H1 (cell line): Measurements from ENCODE around the gene LTBP4. TPM values are rescaled to one million over a fixed set of nuclear protein-coding genes. Genes with fewer than 3 reads are reported as not detected.

Experiments used
- CTCF ChIA-PET: fragments of 300-600 bp; sonication (Branson Sonifier 250); formaldehyde crosslinking; loops from one replicate; lab custom pipeline; 2021; ENCODE audit not compliant: partially characterized antibody; lab: Charles Lee
- POLR2A ChIA-PET: fragments of 300-600 bp; sonication (Branson Sonifier 250); formaldehyde crosslinking; loops from one replicate; lab custom pipeline; 2021; ENCODE audit warnings: inconsistent platforms; ENCODE audit not compliant: partially characterized antibody; lab: Charles Lee
- DNase-seq, 2 experiments: peaks; one replicate each; pipeline versions ENCODE4 v3.0.0 to v3.0.0-alpha.2; 2010 to 2022; ENCODE audit warnings: low spot score in 2 of 2, low read depth in 1 of 2, mixed read lengths in 1 of 2
- FAIRE-seq: peaks from 2 replicates; lab custom pipeline; 2011; peaks lifted over from hg19 to GRCh38; lab: Jason Lieb, UNC
- H2AFZ ChIP-seq: 2 replicates; pipeline ENCODE4 v1.8.1; 2012; ENCODE audit warnings: low read length, inconsistent platforms
- H2AK5ac ChIP-seq: 2 replicates; pipeline ENCODE4 v1.6.1; 2013; ENCODE audit warnings: low read depth, low read length
- H2BK120ac ChIP-seq: replicated peaks from 2 replicates; pipeline ENCODE3; 2013; ENCODE audit warnings: low read depth, low read length, inconsistent platforms
- H2BK12ac ChIP-seq: 2 replicates; pipeline ENCODE4 v1.6.1; 2013; ENCODE audit warnings: low read depth, low read length
- H2BK15ac ChIP-seq: 2 replicates; pipeline ENCODE4 v1.6.1; 2013; ENCODE audit warnings: low read length
- H2BK20ac ChIP-seq: 2 replicates; pipeline ENCODE4 v1.6.1; 2013; ENCODE audit warnings: low read length
- H2BK5ac ChIP-seq: 2 replicates; pipeline ENCODE4 v1.6.1; 2013; ENCODE audit warnings: low read depth, low read length
- H3K14ac ChIP-seq: 2 replicates; pipeline ENCODE4 v1.6.1; 2013; ENCODE audit warnings: inconsistent platforms; ENCODE audit not compliant: insufficient read length
- H3K18ac ChIP-seq: 2 replicates; pipeline ENCODE4 v1.6.1; 2013; ENCODE audit warnings: low read length; ENCODE audit errors: extremely low read depth
- H3K23ac ChIP-seq: 2 replicates; pipeline ENCODE4 v1.6.1; 2013; ENCODE audit warnings: inconsistent platforms; ENCODE audit not compliant: insufficient read length
- H3K23me2 ChIP-seq: 2 replicates; pipeline ENCODE4 v1.6.1; 2013; ENCODE audit warnings: low read depth, low read length
- H3K27ac ChIP-seq: 2 replicates; pipeline ENCODE4 v1.6.1; 2011; ENCODE audit warnings: low read depth, low read length, inconsistent platforms
- H3K27me3 ChIP-seq, 4 experiments: replicated peaks in 1 of 4; 1 replicate in 1 of 4; 2 replicates in 3 of 4; pipeline versions ENCODE4 v1.6.1 to v1.8.1; 2011 to 2013; ENCODE audit warnings: low read length in 3 of 4, mild to moderate bottlenecking in 3 of 4, inconsistent platforms in 2 of 4, mixed read lengths in 2 of 4, moderate library complexity in 1 of 4; ENCODE audit not compliant: control insufficient read depth in 3 of 4, insufficient read depth in 3 of 4; ENCODE audit errors: extremely low read depth in 1 of 4
- H3K36me3 ChIP-seq, 4 experiments: 2 replicates each; pipeline versions ENCODE4 v1.6.1 to v1.8.1; 2011 to 2013; ENCODE audit warnings: mild to moderate bottlenecking in 4 of 4, low read length in 3 of 4, moderate library complexity in 2 of 4, control low read depth in 1 of 4, inconsistent platforms in 1 of 4; ENCODE audit not compliant: insufficient read depth in 4 of 4, control insufficient read depth in 2 of 4
- H3K4ac ChIP-seq: replicated peaks from 2 replicates; pipeline ENCODE3; 2013; ENCODE audit warnings: low read length, low read depth, mixed read lengths, inconsistent platforms; ENCODE audit not compliant: insufficient read length
- H3K4me1 ChIP-seq, 4 experiments: replicated peaks in 1 of 4; 1 replicate in 1 of 4; 2 replicates in 3 of 4; pipeline versions ENCODE4 v1.6.1 to v1.8.1; 2011 to 2013; ENCODE audit warnings: low read length in 3 of 4, inconsistent platforms in 2 of 4, mixed read lengths in 1 of 4; ENCODE audit not compliant: insufficient read depth in 4 of 4, control insufficient read depth in 3 of 4
- H3K4me2 ChIP-seq, 2 experiments: 2 replicates each; pipeline versions ENCODE4 v1.6.1 to v1.8.1; 2011 to 2013; ENCODE audit warnings: low read depth in 2 of 2, low read length in 2 of 2, control low read depth in 1 of 2, inconsistent platforms in 1 of 2, mild to moderate bottlenecking in 1 of 2; ENCODE audit not compliant: insufficient read depth in 1 of 2
- H3K4me3 ChIP-seq, 4 experiments: fragments of 200-600, 300-600 bp in 1 of 4; sonication (generic), shearing (Covaris generic), sonication (Bioruptor Twin) in 1 of 4; 2 replicates each; pipeline versions ENCODE4 v1.5.1 to v1.8.1; 2011 to 2016; ENCODE audit warnings: low read length in 4 of 4, low read depth in 3 of 4, control low read depth in 2 of 4, inconsistent platforms in 2 of 4, mild to moderate bottlenecking in 2 of 4, mixed read lengths in 1 of 4, moderate library complexity in 1 of 4; ENCODE audit not compliant: insufficient read depth in 2 of 4; ENCODE audit errors: extremely low read depth in 1 of 4
- H3K56ac ChIP-seq: replicated peaks from 2 replicates; pipeline ENCODE3; 2013; ENCODE audit warnings: low read depth, mild to moderate bottlenecking, mixed read lengths, low read length, inconsistent platforms; ENCODE audit not compliant: insufficient read length
- H3K79me1 ChIP-seq: 2 replicates; pipeline ENCODE4 v1.6.1; 2013; ENCODE audit warnings: low read depth, low read length, control low read depth
- H3K79me2 ChIP-seq, 2 experiments: 2 replicates each; pipeline versions ENCODE4 v1.6.1 to v1.8.1; 2012 to 2013; ENCODE audit warnings: low read length in 2 of 2, mild to moderate bottlenecking in 2 of 2, inconsistent platforms in 1 of 2; ENCODE audit not compliant: insufficient read depth in 2 of 2, control insufficient read depth in 1 of 2
- H3K9ac ChIP-seq, 4 experiments: replicated peaks in 1 of 4; 1 replicate in 1 of 4; 2 replicates in 3 of 4; pipeline versions ENCODE4 v1.6.1 to v1.8.1; 2011 to 2013; ENCODE audit warnings: low read depth in 3 of 4, low read length in 3 of 4, control low read depth in 2 of 4, mild to moderate bottlenecking in 2 of 4, moderate library complexity in 2 of 4, inconsistent platforms in 1 of 4; ENCODE audit errors: extremely low read depth in 1 of 4
- H3K9me3 ChIP-seq, 2 experiments: 2 replicates each; pipeline versions ENCODE4 v1.6.1 to v1.8.1; 2012 to 2013; ENCODE audit warnings: mild to moderate bottlenecking in 2 of 2, moderate library complexity in 2 of 2, control low read depth in 1 of 2, inconsistent platforms in 1 of 2, low read depth in 1 of 2, low read length in 1 of 2, mixed read lengths in 1 of 2; ENCODE audit not compliant: insufficient read depth in 2 of 2
- H4K20me1 ChIP-seq, 2 experiments: replicated peaks in 1 of 2; 2 replicates each; pipeline versions ENCODE3 to v1.8.1; 2011 to 2013; ENCODE audit warnings: inconsistent platforms in 2 of 2, low read length in 2 of 2, mild to moderate bottlenecking in 1 of 2; ENCODE audit not compliant: insufficient read depth in 2 of 2, control insufficient read depth in 1 of 2
- H4K5ac ChIP-seq: 2 replicates; pipeline ENCODE4 v1.6.1; 2013; ENCODE audit warnings: low read length, low read depth, mixed read lengths, inconsistent platforms; ENCODE audit not compliant: insufficient read length
- H4K8ac ChIP-seq: 2 replicates; pipeline ENCODE4 v1.8.0; 2013; ENCODE audit warnings: mild to moderate bottlenecking, moderate library complexity, low read length, inconsistent platforms; ENCODE audit not compliant: insufficient read depth; ENCODE audit errors: extremely low read depth
- H4K91ac ChIP-seq: replicated peaks from 2 replicates; pipeline ENCODE3; 2013; ENCODE audit warnings: low read length, mixed read lengths, inconsistent platforms; ENCODE audit not compliant: insufficient read length
- ASH2L ChIP-seq: fragments of 200-600, 300-600 bp; sonication (generic); IDR thresholded peaks from one replicate; pipeline ENCODE4 v1.7.1; 2017; ENCODE audit warnings: low read length
- CBX5 ChIP-seq: fragments of 300-800, 300-1000 bp; sonication (generic); IDR thresholded peaks from 2 replicates; pipeline ENCODE4 v1.7.1; 2016; ENCODE audit warnings: antibody characterized with exemption, low read length, low read depth
- CEBPB ChIP-seq: IDR thresholded peaks from 2 replicates; pipeline ENCODE4 v1.6.1; 2012; ENCODE audit warnings: low read depth, low read length
- CHD1 ChIP-seq: IDR thresholded peaks from 2 replicates; pipeline ENCODE4 v1.6.1; 2012; ENCODE audit warnings: low read depth, low read length, improper control_type of control experiment
- EP300 ChIP-seq, 2 experiments: IDR thresholded peaks; 1 replicate in 1 of 2; 2 replicates in 1 of 2; pipeline ENCODE4 v1.6.1; 2011 to 2012; ENCODE audit warnings: low read depth in 2 of 2, low read length in 2 of 2, mild to moderate bottlenecking in 2 of 2, borderline replicate concordance in 1 of 2, inconsistent platforms in 1 of 2, moderate library complexity in 1 of 2
- EZH2 ChIP-seq: fragments of 200-600 bp; sonication (generic); IDR thresholded peaks from 2 replicates; pipeline ENCODE4 v1.7.1; 2012; ENCODE audit warnings: low read depth, mild to moderate bottlenecking, moderate library complexity, low read length, inconsistent platforms; ENCODE audit not compliant: severe bottlenecking
- KDM1A ChIP-seq: fragments of 200-600, 300-600 bp; sonication (generic); IDR thresholded peaks from 2 replicates; pipeline ENCODE4 v1.7.1; 2016; ENCODE audit warnings: mild to moderate bottlenecking, low read length, borderline replicate concordance
- KDM5A ChIP-seq: fragments of 200-600 bp; IDR thresholded peaks from 2 replicates; pipeline ENCODE4 v1.7.1; 2012; ENCODE audit warnings: mild to moderate bottlenecking, low read length, inconsistent platforms, mixed read lengths
- NANOG ChIP-seq: IDR thresholded peaks from 2 replicates; pipeline ENCODE4 v1.6.1; 2011; ENCODE audit warnings: low read length, low read depth, mild to moderate bottlenecking, inconsistent platforms; ENCODE audit not compliant: insufficient read depth, poor library complexity, severe bottlenecking
- POU5F1 ChIP-seq: IDR thresholded peaks from 2 replicates; pipeline ENCODE4 v1.6.1; 2011; ENCODE audit warnings: low read depth, mild to moderate bottlenecking, low read length, moderate library complexity
- RFX5 ChIP-seq: IDR thresholded peaks from 2 replicates; pipeline ENCODE4 v1.6.1; 2011; ENCODE audit warnings: low read depth, low read length, improper control_type of control experiment, borderline replicate concordance
- WGBS, 2 experiments: shearing (Covaris generic) in 1 of 2; methylation state at CpG; one replicate each; pipeline versions ENCODE4 v1.1.6 to v1.1.7; 2013 to 2015; ENCODE audit warnings: low lambda C conversion rate in 2 of 2, mixed read lengths in 2 of 2, inconsistent platforms in 1 of 2, low coverage in 1 of 2, missing lambda C conversion rate in 1 of 2; ENCODE audit not compliant: insufficient replicate concordance in 2 of 2, insufficient coverage in 1 of 2, insufficient read length in 1 of 2; ENCODE audit errors: extremely low coverage in 1 of 2, missing lambda C conversion rate in 1 of 2; 5-methylcytosine and 5-hydroxymethylcytosine counted together
- polyA plus RNA-seq, 7 experiments: library from polyadenylated mRNA; depleted of rRNA in 3 of 7; stranded (reverse) in 5 of 7; unstranded in 2 of 7; fragments of >200 nt in 5 of 7; fragments of 200-250 nt in 2 of 7; gene quantifications; 1 replicate in 5 of 7; 2 replicates in 1 of 7; 4 replicates in 1 of 7; pipeline versions ENCODE4 v1.2.1 to v1.2.3, GENCODE V29; 2011 to 2013; ENCODE audit warnings: missing spikeins in 2 of 7, mixed read lengths in 2 of 7
- total RNA-seq: library from RNA; stranded (reverse); fragmentation: NEBNext Ultra II Directional; extraction: Animal tissue kit (Norgen Biotek cat#: 25700); gene quantifications from 2 replicates; pipeline ENCODE4 v1.2.1, GENCODE V29; 2021

LTBP4 gene
- total and polyA plus RNA-seq, 2 of the 8 experiments (the other 6 are each of a cell fraction or from before 2014, with no cell fraction given) = 54.5 to 77.1 TPM

- WGBS, 2 experiments = 3% methylated on average over 26 of the region's 46 CpGs; no CpG with 5 or more reads in 1 of the 2 experiments
- peak overlapping the region; percentile 17 to 92 for H3K4me2 ChIP-seq
- no peak overlapping the region for H2BK120ac ChIP-seq
- H3K4me3 ChIP-seq = peak overlapping the region; percentile 38 to 69 (median 64)
- H2AK5ac ChIP-seq = no peak overlapping the region
- H3K56ac ChIP-seq = no peak overlapping the region
- no peak overlapping the region for H3K23ac ChIP-seq
- H3K79me2 ChIP-seq = no peaks in the 10 kb centered on the region
- H2AFZ ChIP-seq = peak overlapping the region; percentile 59; the same call in 1 of the 2 replicates
- no peaks in the 10 kb centered on the region for H3K9me3 ChIP-seq
- peak overlapping the region; percentile 78 for H3K27ac ChIP-seq
- H2BK15ac ChIP-seq = no peak overlapping the region
- H2BK12ac ChIP-seq = no peak overlapping the region; the same call in 1 of the 2 replicates
- H4K5ac ChIP-seq = peak overlapping the region; percentile 78
- H3K18ac ChIP-seq = peak overlapping the region; percentile 42; the same call in 1 of the 2 replicates
- no peak overlapping the region for H3K14ac ChIP-seq
- no peak overlapping the region; the same call in 1 of the 2 replicates for H2BK5ac ChIP-seq
- H3K4me1 ChIP-seq = peaks cover 9 to 33% (median 21%) of the 10 kb centered on the region in 4 experiments
- no peak overlapping the region for H4K91ac ChIP-seq
- no peaks in the 10 kb centered on the region; a peak in 1 of 8 replicates for H3K36me3 ChIP-seq
- peaks cover 3 to 6% of the 10 kb centered on the region in 2 experiments for H4K20me1 ChIP-seq
- no peak overlapping the region for H3K4ac ChIP-seq
- ChIA-PET CTCF (interaction anchor here (0.6 to 11.3 kb wide), 16 partner anchors 9 to 134 kb away, joined by 3 to 100 read pairs (median 4); no protein-coding TSS in a partner anchor), POLR2A (interaction anchor here (0.5 to 2.1 kb wide), 9 partner anchors 8 to 174 kb away, joined by 3 to 4 read pairs (median 3); no protein-coding TSS in a partner anchor)
- peak in 1 of 2 experiments; percentile 97 for DNase-seq
- H3K27me3 ChIP-seq = peaks cover 19 to 47% (median 42%) of the 10 kb centered on the region in 4 experiments
- no peak for FAIRE-seq
- peak overlapping the region; percentile 69; the same call in 1 of the 2 replicates for H4K8ac ChIP-seq
- peaks cover 16% of the 10 kb centered on the region; the same call in 1 of the 2 replicates for H3K23me2 ChIP-seq
- no peak overlapping the region for H2BK20ac ChIP-seq
- H3K79me1 ChIP-seq = no peaks in the 10 kb centered on the region
- peak overlapping the region in 2 of 4 experiments; percentile 51 to 62; a peak in 2 of 7 replicates for H3K9ac ChIP-seq
- TF ChIP-seq POU5F1 (no peak), CBX5 (no peak), EP300 (IDR thresholded peaks at IDR 0.05; ENCODE audit: borderline replicate concordance in 1 of 2, low read depth in 2 of 2, low read length in 2 of 2) (peak in 1 of 2 experiments; percentile 97; a peak in 2 of 3 replicates), CEBPB (no peak), KDM1A (no peak; the same call in 1 of the 2 replicates), ASH2L (peak; percentile 77), KDM5A (no peak), CHD1 (peak; percentile 86), RFX5 (no peak), NANOG (no peak), EZH2 (no peak)
Measured at GRCh38 chr19:40598121-40598917, 2.9 kb upstream of the LTBP4 start.
